Cardiac septum (tissue), 1 donor: ENCODE results near the gene BCAR3. TPM values are rescaled to one million over a fixed set of nuclear protein-coding genes. Genes with fewer than 3 reads are reported as not detected.
"Not testable (repeated sequence)": the region's sequence is repeated elsewhere in the genome, so short reads cannot be mapped to it uniquely, and the experiment has no call there.

Experiments used
- DNase-seq: peaks from one replicate; pipeline ENCODE4 v3.0.0-alpha.2; 2020; ENCODE audit warnings: low spot score
- intact Hi-C: fragments of 100-400 bp; cut with DNase I; formaldehyde crosslinking; loops from one replicate; pipeline ENCODE4 v1.14.0; 2022
- total RNA-seq: library from RNA; stranded (reverse); fragmentation: NEBNext Ultra II Directional; extraction: Animal tissue kit (Norgen Biotek cat#: 25700); gene quantifications from one replicate; pipeline ENCODE4 v1.2.1, GENCODE V29; 2021
- donor health status: DM: no; HTN: no; CAD: no.

BCAR3 gene
- total RNA-seq, 1 donor from 2014 or later, result 6.9 TPM

DNA sequence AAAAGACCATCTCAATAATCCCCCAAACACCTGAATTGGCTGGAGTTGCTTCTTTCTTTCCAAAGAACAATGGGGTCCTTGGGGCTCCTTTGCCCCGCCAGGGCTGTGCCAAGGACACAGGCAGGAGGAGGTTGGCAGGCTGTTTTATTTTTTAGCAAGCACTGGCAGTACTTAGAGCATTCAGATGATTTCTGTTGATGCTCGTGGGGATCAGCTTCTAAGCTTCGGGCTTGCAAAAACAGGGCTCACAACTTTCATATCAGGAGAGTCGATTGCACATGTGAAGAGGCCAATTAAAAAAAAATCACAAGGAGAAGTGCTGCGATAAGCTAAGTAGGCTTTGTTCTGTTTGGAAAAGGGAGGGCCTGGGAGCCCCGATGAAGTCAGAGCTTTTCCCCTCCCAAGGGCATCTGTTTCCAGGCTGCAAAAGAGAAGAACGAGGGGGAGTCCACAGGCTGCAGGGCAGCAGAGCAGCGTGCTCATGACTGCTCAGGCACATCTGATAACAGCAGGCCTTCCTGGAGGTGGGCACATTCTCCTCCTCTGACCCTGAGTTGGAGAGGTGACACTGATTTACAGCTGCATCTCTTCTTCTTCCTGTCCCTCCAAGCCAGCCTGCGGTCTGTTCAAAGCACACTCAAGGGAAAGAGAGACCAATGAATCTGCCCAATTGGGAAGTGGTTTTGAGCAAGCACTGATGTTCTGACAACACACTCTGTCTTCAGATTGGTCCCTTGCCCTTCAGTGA lies 27.3 kb upstream of the BCAR3 start:
- peak; percentile 62 for DNase-seq
- intact Hi-C loops, result no loop called here

DNA sequence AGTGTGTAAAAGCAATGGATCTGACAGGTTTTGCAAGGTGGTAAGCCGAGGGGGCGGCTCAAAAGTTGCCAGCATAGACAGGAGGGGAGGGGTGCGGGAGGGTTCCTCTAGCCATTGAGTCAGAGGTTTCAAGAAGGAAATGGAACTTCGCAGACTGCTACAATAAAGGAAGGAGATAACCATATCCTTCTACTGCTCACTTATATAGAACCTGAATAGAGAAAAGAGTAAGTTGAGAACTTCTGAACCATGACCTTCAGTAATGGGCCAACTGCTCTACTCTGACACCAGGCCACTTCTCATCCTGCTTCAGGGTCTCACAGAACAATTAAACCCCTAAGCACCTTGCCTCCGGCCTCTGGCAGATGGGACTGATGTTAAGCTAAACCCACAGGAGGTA lies 26.3 kb upstream of the BCAR3 start:
- intact Hi-C loops, result no loop called here
- peak; percentile 53 for DNase-seq

DNA sequence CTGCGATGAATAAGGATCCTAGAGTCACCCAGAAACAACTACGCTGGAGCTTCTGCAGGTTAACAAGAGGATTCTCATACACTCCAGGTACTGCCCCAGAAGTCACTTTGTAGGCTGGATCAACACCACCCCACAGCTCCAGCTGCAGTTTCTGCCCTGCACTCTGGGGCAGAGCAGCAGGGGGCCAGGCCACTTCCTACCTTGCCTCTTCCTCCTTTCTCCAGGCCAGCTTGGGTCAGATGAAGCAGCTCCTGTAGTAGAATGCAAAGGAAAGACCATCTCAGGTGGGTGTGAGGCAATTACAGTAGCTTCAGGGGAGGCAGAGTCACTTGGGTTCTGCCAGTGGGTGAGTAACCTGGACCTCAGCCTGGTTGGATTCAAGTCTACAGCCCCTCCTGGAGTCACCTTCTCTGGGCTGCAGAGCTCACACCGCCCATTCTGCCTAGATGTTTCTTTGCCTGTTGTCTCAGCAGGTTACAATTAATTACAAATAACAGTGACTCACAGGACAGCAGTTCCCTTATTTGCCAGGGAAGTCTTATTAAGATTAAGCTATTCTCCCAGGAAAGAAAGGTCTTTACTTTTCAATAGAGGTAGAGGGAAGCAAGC lies 24.4 kb upstream of the BCAR3 start:
- peak; percentile 47 for DNase-seq
- intact Hi-C loops, result no loop called here

DNA sequence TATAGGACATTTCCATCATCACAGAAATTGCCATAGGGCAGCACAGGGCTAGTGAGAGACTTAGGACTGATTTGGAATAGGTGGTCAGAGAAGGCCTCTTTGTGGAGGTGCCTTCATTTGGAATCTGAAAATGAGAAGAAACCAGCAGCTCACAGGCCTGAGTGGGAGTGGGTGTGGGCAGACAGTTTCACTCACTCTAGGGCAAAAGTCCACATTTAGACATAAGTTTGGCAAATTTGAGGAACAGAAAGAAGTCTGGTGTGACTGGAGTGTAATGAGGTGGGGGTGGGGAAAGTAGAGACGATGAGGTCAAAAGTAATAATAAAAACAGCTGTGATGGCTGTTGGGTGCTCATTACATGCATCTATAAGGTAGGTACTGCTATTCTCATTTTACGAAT lies 22.4 kb upstream of the BCAR3 start:
- intact Hi-C loops, result no loop called here

DNA sequence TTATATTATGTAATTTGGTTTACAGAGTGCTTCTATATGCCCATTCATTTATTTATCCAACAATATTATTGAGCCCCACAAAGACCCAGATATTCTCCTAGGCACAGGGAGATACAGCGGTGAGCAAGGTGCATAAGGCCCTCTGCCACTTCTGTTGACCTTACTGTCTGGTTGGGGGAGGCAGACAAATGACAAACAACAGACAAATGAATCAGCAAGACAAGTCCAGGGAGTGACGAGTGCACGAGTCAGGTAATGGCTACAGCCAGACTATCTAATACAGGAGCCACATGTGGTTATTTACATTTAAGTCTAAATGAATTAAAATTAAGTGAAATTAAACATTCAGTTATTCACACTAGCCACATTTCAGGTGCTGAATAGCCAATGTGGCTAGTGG lies 22.0 kb upstream of the BCAR3 start:
- intact Hi-C loops, result no loop called here

More for the DNA sequence above, 22.4 kb upstream of the BCAR3 start:
- DNase-seq, result peak; percentile 24

DNA sequence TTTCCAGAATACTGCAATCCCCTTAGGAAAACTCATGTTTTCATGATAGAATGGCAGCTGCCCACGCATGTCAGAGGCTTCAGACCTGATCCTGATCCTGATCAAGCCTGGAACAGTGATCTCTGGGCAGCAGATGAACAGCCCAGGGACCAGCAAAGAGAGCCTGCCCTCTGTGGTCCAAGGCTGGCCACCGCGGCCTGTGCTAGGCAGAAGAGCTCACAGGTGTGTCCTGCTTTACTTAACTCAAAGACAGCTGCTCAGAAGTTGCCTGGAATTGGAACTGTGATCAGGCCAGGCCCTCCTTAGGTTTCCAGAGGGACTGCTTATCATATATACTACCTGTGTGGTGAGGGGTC lies 21.2 kb upstream of the BCAR3 start:
- intact Hi-C loops, result no loop called here
- DNase-seq, result peak; percentile 39

More for the DNA sequence above, 22.0 kb upstream of the BCAR3 start:
- DNase-seq, result peak; percentile 27

DNA sequence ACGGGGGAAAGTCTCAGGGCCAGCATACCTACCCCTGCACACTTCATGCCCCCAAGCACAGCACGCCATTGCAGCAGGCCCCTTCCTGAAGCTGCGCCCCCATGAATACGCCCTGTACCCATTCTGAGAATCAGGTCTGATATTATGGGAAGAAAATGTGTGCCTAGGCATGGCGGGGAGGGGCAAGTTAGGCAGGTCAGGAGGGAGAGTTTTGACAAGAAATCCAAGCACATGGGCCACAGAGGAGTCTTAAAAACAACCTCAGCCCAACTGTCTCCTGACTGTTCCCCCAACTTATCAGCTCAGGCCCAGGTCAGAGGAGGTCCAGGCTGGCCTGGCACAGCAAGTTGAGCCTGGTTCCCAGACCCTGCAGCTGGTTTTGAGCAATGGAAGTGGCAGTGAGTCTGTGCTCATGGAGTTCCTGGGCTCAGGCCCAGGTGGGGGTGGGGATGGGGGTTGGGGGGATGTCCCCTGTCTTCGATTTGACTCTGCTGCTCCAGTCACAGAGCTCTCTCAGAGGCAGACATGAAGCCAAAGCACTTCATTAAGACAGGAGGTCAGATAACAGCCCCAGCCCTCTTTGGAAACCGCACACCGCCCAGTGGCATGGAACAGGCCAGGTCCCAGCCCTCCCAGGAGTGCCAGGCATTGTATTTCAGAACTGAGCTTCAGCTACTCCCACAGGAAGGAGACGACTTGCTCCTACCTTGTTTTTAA lies 20.6 kb upstream of the BCAR3 start:
- intact Hi-C loops, result no loop called here
- peak; percentile 59 for DNase-seq

DNA sequence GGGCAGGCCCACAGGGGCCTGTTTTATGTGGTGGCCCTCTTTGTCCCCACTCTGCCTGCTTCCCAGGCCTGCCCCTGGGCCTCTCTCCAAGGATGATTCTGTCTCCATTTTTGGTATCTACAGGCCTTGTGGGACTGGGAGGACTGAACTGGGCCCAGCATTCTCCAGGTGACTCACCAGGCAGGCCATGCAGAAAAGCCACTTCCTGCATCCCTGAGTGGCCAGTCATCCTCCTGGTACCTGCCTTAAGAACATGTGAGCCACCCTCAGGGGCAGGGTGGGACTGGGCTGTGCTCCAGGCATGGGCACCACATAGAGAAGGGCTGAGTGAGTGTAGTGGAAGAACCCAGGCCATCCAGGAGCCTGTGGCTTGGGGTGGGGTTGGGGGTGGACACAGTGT lies 20.0 kb upstream of the BCAR3 start:
- DNase-seq, result no peak

DNA sequence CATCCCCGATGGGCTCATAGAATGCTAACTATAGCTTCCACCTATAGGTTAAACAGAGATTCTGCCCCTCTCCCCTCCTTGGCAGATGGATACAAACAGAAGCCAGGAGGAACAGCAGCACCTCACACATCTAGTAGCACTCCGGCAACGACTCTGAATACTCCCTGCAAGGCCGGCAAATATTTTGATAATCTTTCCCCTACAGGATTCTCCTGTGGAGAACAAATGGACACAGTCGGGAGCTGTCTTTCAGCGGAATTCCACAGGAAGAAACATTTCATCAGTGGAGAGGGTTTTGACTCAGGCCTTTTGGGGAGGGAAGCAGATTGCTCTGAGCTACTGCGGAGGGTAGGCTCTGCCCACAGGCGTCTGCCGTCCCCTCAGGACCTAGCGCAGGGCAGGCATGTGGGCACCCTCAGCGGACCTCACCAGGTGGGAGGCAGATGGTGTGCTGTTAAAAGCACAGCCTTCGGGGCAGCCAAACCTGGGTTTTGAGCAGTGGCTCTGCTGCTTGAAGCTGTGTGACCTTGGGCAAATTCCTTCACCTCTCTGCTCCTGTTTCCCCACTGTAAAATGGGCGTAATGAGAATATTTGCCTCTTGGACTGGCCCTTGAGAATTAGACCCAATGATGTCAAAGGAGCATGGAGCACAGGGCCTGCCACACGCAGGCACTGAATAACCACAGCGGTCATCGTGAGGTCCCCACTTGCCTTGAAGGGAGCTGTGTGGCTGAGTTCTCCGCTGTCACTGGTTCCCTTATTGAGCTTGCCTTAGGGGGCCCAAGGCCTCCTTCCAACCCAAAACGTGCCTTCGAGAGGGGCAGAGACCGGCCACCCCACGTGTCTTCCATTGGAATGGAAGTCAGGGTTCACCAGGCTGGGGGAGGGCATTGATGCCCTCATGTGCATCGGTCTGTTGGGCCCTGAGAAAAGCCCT lies 19.2 kb upstream of the BCAR3 start:
- no peak for DNase-seq
- intact Hi-C loops, result no loop called here

More for the DNA sequence above, 20.0 kb upstream of the BCAR3 start:
- intact Hi-C loops, result no loop called here

DNA sequence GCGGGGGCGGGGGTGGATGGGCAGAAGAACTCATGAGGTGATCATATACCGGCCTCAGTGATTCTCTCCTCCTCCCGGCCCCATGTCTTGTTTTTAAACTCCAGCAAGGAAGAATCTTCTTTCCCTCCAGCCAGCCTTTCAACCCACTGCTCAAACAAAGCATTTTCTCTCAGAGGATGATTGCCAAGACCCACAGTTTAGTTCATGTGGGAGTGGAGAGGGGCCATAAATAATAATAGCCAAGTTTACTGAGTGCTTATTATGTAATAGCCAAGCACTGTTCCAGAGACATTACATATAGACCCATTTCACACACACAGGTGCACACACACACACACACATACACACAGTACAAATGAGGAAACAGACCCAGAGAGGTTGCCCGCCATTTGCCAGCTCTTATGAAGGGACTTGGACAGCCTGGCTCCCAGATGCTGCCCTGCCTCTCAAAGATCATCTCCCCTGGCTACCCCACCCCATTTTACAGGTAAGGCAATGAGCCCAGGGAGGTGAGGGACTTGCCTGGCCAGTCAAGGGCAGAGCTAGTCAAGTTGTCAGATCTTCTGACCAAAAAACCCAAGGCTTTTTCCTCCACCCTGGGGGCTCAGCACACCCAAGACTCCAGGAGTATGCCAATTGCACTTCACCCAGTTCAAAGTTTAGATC lies 18.0 kb upstream of the BCAR3 start:
- intact Hi-C loops, result no loop called here
- no peak for DNase-seq

DNA sequence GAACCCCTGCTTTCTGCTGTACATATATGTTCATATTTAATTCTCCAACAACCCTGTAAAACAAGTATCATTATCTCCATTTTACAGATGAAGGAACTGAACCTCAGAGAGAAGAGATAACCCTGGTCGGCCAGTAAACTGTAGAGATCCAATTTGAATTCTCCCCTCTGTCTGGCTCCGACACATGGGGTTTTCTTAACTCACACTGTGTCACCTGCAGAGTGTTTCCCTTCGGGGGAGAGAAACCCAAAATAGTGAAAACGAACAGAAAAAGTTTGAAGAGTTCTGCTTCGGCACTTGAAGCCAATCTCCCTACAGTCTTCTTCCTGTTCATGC lies 17.4 kb upstream of the BCAR3 start:
- no peak for DNase-seq
- intact Hi-C loops, result no loop called here

DNA sequence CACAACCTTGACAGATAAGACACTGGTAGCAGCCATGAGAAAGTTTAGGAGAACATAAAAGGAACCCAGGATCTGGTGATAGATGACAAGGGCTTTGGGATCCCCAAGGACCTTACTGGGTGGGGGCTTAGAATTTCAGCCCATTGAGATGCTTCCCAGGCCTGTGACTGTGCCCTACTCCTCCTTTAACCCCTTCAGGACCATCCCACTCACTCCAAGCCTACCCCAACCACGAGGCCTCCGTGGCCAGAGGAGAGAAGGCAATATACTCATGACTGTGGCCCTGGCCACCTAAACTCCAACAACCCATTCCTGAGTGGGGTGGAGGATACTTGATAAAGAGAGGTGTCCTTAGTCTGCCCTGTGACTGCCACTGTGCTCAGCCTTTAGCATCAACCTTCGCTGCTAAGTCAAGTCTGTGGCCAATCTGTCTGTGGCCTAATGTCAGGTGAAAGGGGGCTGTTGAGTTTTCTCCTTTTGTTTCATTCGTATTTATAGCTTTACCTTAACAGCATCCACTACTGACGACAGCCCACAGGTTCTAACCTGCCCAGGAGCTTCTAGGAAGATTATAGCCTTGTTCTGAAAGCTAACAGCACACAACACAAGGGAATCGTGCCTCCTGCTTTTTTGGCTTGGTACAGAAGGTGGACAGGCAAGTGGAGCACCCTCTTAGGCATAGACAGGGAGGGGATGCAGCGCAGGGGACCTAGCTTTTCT lies 16.9 kb upstream of the BCAR3 start:
- no peak for DNase-seq
- intact Hi-C loops, result no loop called here

DNA sequence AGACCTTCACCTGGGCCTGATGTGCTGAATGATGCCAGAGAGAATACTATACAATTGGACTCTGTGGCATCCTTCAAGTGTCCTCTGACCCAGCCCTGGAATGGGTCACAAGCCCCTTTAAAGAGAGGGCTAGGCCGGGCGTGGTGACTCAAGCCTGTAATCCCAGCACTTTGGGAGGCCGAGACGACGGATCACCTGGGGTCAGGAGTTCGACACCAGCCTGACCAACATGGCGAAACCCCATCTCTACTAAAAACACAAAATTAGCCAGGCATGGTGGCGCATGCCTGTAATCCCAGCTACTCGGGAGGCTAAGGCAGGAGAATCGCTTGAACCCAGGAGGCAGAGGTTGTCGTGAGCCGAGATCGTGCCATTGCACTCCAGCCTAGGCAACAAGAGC lies 15.9 kb upstream of the BCAR3 start:
- intact Hi-C loops, DNase-seq: not testable (repeated sequence)

DNA sequence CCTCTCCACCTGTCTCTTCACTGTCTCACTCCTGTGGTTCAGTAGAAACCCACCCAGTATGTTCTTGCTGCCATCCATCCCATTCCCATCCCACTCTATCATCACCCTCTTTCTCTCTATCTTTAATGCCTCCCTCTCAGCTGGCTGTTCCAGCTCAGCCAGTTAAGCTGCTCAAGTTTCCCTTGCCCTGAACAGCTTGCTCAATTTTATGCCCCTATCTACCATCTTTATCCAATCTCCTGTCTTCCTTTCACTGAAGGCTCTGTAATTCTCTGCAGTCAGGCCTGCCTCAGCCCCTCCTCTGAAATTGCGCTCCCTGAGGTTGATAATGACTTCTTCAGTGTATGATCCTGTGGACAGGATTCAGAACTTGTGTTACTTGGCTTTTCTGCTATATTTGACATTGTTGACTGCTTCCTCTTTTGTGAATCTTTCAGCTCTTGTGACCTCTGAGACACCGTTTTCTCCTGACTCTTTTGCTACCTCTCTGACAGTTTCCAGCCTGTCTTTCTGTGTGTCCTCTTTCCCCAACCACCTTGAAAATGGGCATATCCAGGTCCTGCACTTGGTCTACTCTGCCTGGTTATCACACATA lies 13.9 kb upstream of the BCAR3 start:
- intact Hi-C loops, result no loop called here
- no peak for DNase-seq

DNA sequence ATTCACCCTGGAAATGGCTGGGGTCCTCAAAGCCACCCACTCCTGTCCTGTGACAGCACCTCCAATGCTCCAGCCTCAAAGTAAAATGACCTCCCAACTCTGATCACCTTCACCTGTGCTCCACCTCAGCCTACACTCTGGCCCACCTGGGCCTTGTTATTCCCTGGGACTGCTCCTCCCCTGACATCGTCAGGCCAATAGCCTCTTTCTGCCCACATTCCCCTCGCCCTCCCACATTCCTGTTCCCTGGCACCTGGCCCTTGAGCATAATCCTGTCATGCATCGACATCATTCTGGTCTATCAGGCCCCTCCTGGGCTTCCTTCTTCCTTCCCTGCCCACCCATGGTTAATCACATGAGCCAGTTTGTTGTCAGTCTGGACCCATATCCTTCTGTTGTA lies 13.2 kb upstream of the BCAR3 start:
- no peak for DNase-seq
- intact Hi-C loops, result no loop called here

DNA sequence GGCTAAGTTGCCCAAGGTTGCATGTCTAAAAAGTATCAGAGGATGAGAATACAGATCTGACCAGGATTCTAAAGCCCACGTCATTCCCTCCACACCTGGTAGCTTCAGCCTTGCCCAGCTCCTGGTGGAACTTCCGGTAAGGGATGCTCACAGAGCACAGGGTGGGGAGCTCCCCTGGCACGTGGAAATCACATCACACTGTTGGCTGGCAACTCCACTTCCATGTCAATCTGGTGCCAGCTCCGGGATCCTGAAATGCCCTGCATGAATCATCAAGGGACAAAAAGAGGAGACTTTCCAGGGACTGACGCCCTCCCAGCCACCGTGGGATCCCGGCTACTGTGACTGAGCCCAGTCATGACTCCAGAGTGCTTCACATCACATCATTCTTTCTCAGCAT lies 12.4 kb upstream of the BCAR3 start:
- DNase-seq, result no peak
- intact Hi-C loops, result no loop called here

DNA sequence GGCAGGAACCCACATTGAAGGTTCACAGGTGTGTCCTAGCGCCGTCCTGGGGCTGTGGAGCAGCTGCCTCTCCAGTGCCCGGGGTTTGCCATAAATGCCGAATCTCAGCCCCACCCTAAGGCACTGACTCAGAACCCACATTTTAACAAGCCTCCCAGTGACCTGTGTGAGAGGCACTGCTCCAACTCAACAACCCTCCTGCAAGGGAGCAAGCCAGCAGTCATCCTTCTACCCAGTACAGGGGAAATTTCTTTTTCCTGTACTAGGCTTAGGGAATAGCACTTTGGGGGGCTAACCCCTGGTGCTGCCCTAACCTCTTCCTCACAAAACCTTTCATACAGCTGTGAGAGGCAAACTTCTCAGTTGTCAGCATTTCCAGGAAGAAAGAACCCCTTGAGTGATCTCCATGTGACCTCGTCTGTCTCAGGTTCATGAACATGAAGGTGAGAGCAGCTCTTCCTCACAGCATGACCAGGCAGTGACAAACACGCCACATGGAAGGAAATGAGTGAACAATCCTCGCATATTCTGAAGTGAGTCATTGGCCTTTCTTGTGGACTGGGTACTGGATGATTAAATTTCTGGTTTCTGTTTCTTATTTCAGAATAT lies 11.4 kb upstream of the BCAR3 start:
- DNase-seq, result no peak
- intact Hi-C loops, result no loop called here

DNA sequence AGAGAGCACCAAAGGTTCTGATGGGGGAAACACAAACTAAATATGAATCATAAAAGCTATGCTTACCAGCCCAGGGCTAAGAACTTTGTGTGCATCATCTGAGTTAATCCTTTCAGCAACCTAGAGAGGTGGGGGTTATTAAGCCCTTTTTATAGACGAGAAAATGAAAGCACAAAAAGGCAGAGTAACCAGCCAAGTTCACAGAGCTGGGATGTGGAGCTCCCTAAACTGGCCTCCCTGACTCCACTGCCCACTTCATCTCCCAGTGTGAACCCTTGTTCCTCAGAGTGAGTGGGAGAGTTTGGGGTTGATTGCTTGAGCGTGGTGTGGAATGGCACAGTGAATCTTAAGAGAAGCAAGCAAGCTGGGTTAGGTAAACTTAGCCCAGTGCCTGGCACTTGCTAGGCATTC lies 10.8 kb upstream of the BCAR3 start:
- intact Hi-C loops, result no loop called here
- no peak for DNase-seq
